Stimulated activated memory B cell treated with anti-CD40 and anti-IgM and Interleukin-4, amounts not matched to agents 10 μg/mL and 1 μg/mL and 100 μg/mL, for 72 hours (primary cell): ENCODE measurements around the gene CDC23.

Experiments
- ATAC-seq: fragments of 150-1000 bp; cut with Tn5 transposase; 2 replicates; pipeline ENCODE4 v1.10.0; 2021
- H3K27ac Mint-ChIP-seq: one replicate; pipeline ENCODE4 v1.8.0; 2022; ENCODE audit warnings: mild to moderate bottlenecking, mixed read lengths
- H3K27me3 Mint-ChIP-seq: one replicate; pipeline ENCODE4 v1.8.0; 2022; ENCODE audit warnings: mixed read lengths
- H3K36me3 Mint-ChIP-seq: one replicate; pipeline ENCODE4 v1.8.0; 2022; ENCODE audit warnings: mixed read lengths
- H3K4me1 Mint-ChIP-seq: one replicate; pipeline ENCODE4 v1.8.0; 2022; ENCODE audit warnings: mixed read lengths
- H3K4me3 Mint-ChIP-seq: one replicate; pipeline ENCODE4 v1.8.0; 2022; ENCODE audit warnings: mild to moderate bottlenecking, moderate library complexity, mixed read lengths
- H3K9me3 Mint-ChIP-seq: one replicate; pipeline ENCODE4 v1.8.0; 2022; ENCODE audit warnings: mixed read lengths

Gene CDC23

DNA sequence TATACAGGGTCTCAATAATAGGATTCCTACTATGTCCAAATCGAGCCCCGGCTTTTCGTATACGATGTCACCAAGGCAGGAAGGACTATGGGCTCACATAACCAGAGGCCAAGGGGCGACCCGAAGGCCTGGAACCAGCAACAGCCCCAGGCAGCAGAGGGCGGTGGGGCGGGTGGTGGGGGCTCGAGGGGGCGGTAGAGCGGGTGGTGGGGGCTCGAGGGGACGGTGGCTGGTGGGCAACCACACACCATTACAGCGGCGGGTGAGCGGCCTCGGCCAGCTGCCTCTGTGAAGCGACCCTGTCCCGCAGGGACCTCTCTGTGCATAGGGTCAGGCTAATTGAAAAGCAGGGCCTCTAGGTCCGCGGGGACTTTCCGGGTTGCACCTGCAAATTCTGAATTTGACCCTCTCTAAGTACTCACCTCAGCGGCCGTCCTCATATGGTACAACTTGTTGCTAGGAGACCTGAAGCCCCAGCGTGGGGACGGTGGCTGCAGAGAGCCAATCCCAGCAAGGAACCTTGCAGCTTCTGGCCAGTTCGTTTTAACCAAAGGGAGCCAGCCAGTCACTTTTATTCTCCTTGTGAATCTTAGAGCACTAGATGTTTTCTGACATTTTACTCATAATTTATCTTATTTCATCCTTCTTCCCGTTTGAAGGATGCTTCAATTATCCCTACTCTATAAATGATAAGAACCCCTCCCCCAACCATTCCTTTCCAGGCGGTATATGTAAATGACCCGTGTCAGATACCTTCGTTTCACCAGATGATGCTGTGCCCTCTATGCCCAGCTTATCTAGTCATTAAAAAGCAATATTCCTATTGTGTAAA lies 74.0 kb downstream of the CDC23 start, which contains the start of gene NME5:
TSS of gene NME5 (minus strand) at position 480 of the 832 bp plus-strand sequence. CDS start 648 bp downstream, outside the sequence.
- H3K36me3 Mint-ChIP-seq = no peaks in the 10 kb centered on the region
- peak; percentile 61 for ATAC-seq
- no peak within 1 kb of the TSS for H3K27ac Mint-ChIP-seq
- H3K27me3 Mint-ChIP-seq = peaks cover 29% of the 10 kb centered on the region
- H3K9me3 Mint-ChIP-seq = no peaks in the 10 kb centered on the region
- H3K4me3 Mint-ChIP-seq = peak within 1 kb of the TSS; percentile 62
- peaks cover 7% of the 10 kb centered on the region for H3K4me1 Mint-ChIP-seq
